HepG2 (cell line): ENCODE data around the gene HECTD1. TPM values are rescaled to one million over a fixed set of nuclear protein-coding genes. Genes with fewer than 3 reads are reported as not detected.

ENCODE experiments used
- FOXC1 ChIP-seq: sonication (generic); formaldehyde crosslinking; IDR thresholded peaks from 2 replicates; pipeline ENCODE4 v1.8.0; 2022; ENCODE audit warnings: mild to moderate bottlenecking, missing genetic modification reagents, borderline replicate concordance
- FOXP1 ChIP-seq, 2 experiments: fragments of 450-650 bp in 1 of 2; IDR thresholded peaks; 2 replicates each; pipeline ENCODE4 v1.6.1; 2017 to 2018; ENCODE audit warnings: antibody characterized with exemption in 1 of 2
- HDAC2 ChIP-seq: sonication (generic); formaldehyde crosslinking; IDR thresholded peaks from 2 replicates; pipeline ENCODE4 v1.4.0; 2020; ENCODE audit warnings: missing genetic modification reagents
- MBD4 ChIP-seq: IDR thresholded peaks from 2 replicates; pipeline ENCODE4 v1.6.1; 2012; ENCODE audit warnings: low read length, inconsistent platforms, borderline replicate concordance
- MTF2 ChIP-seq: sonication (generic); formaldehyde crosslinking; IDR thresholded peaks from 2 replicates; pipeline ENCODE4 v1.5.0; 2020; ENCODE audit warnings: missing genetic modification reagents, borderline replicate concordance
- NFKBIZ ChIP-seq: IDR thresholded peaks from 2 replicates; pipeline ENCODE4 v1.6.1; 2018; ENCODE audit warnings: missing genetic modification reagents, missing compliant biosample characterization
- RELA ChIP-seq: sonication (generic); formaldehyde crosslinking; IDR thresholded peaks from 2 replicates; pipeline ENCODE4 v1.4.0; 2020; ENCODE audit warnings: missing genetic modification reagents
- ZNF205 ChIP-seq: IDR thresholded peaks from 2 replicates; pipeline ENCODE4 v1.6.1; 2018; ENCODE audit warnings: missing biosample characterization, missing genetic modification reagents
- polyA plus RNA-seq, 8 experiments: library from polyadenylated mRNA; depleted of rRNA in 3 of 8; stranded (reverse) in 7 of 8; unstranded in 1 of 8; fragments of >200 nt; fragmentation: Illumina TruSeq in 4 of 8; extraction: Trizol in 4 of 8; gene quantifications; 2 replicates each; pipeline versions ENCODE4 v1.2.1 to v1.2.3, GENCODE V29; 2011 to 2016; ENCODE audit warnings: low read depth in 4 of 8, missing spikeins in 1 of 8, mixed read lengths in 1 of 8; ENCODE audit not compliant: insufficient read depth in 1 of 8
- total RNA-seq, 5 experiments: library from RNA; depleted of rRNA; stranded (reverse); fragments of >200 nt; fragmentation: Illumina TruSeq; extraction: Trizol; gene quantifications; 2 replicates each; pipeline ENCODE4 v1.2.3, GENCODE V29; 2016; ENCODE audit warnings: low read depth in 1 of 5
- TF ChIP-seq, protein P1 (sequence below): sonication (generic); formaldehyde crosslinking; IDR thresholded peaks from 2 replicates; pipeline ENCODE4 v1.9.0; 2021; ENCODE audit warnings: mild to moderate bottlenecking, missing genetic modification reagents
- TF ChIP-seq, protein P2 (sequence below): sonication (generic); formaldehyde crosslinking; IDR thresholded peaks from 2 replicates; pipeline ENCODE4 v1.5.1; 2020; ENCODE audit warnings: missing genetic modification reagents, mild to moderate bottlenecking, borderline replicate concordance
- TF ChIP-seq, protein P3 (sequence below), 2 experiments: IDR thresholded peaks; 2 replicates each; pipeline ENCODE4 v1.6.1; 2011 to 2012; ENCODE audit warnings: low read length in 2 of 2, borderline replicate concordance in 1 of 2, low read depth in 1 of 2, mild to moderate bottlenecking in 1 of 2, moderate library complexity in 1 of 2
- TF ChIP-seq, protein P4 (sequence below): sonication (generic); formaldehyde crosslinking; conservative IDR thresholded peaks from 2 replicates; pipeline ENCODE4 v1.4.0; 2020; ENCODE audit warnings: missing genetic modification reagents

Gene HECTD1
- total and polyA plus RNA-seq, 2 of the 13 experiments (the other 11 are each of a cell fraction or from before 2014, with no cell fraction given), result 312 to 560 TPM

DNA sequence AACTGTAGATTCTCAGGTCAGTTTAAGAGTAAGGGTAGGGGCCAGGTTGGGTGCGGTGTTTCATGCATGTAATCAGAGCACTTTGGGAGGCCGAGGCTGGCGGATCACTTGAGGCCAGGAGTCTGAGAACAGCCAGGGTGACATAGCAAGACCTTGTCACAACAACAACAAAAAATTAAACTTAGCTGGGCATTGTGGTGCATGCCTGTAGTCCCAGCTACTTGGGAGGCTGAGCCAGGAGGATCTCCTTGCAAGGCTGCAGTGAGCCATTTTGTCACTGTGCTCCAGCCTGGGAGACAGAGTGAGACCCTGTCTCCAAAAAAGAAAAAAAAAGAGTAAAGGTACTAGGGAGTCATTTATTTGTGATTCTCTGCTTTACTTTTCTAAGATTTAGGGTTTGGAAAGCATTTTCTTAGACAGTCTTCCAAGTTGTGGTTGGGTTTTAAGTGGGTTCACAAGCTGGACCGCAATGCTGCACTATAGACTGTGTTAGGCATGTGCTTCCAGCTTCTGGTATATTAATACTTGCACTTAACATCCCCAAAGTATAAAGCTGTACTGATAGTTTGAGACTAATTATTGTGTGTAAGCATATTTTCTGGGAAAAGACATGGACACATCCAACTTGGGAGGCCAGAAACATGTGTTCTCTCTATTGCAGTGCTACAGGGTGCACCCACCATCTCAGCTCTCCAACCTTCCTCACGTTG, 49.1 kb upstream of the HECTD1 start (continued):
- TF ChIP-seq FOXP1 (IDR thresholded peaks at IDR 0.05), result no peak
- peak; percentile 2; the same call in 1 of the 2 replicates for TF ChIP-seq FOXP1 (CRISPR knock-in tag; IDR thresholded peaks at IDR 0.05)
- 0 out of 2 replicates have a peak, but pooled peaks have one; percentile 71 for TF ChIP-seq MTF2 (CRISPR knock-in tag)
- TF ChIP-seq RELA, result 0 out of 2 replicates have a peak, but pooled peaks have one; percentile 33
- TF ChIP-seq, protein P1, sequence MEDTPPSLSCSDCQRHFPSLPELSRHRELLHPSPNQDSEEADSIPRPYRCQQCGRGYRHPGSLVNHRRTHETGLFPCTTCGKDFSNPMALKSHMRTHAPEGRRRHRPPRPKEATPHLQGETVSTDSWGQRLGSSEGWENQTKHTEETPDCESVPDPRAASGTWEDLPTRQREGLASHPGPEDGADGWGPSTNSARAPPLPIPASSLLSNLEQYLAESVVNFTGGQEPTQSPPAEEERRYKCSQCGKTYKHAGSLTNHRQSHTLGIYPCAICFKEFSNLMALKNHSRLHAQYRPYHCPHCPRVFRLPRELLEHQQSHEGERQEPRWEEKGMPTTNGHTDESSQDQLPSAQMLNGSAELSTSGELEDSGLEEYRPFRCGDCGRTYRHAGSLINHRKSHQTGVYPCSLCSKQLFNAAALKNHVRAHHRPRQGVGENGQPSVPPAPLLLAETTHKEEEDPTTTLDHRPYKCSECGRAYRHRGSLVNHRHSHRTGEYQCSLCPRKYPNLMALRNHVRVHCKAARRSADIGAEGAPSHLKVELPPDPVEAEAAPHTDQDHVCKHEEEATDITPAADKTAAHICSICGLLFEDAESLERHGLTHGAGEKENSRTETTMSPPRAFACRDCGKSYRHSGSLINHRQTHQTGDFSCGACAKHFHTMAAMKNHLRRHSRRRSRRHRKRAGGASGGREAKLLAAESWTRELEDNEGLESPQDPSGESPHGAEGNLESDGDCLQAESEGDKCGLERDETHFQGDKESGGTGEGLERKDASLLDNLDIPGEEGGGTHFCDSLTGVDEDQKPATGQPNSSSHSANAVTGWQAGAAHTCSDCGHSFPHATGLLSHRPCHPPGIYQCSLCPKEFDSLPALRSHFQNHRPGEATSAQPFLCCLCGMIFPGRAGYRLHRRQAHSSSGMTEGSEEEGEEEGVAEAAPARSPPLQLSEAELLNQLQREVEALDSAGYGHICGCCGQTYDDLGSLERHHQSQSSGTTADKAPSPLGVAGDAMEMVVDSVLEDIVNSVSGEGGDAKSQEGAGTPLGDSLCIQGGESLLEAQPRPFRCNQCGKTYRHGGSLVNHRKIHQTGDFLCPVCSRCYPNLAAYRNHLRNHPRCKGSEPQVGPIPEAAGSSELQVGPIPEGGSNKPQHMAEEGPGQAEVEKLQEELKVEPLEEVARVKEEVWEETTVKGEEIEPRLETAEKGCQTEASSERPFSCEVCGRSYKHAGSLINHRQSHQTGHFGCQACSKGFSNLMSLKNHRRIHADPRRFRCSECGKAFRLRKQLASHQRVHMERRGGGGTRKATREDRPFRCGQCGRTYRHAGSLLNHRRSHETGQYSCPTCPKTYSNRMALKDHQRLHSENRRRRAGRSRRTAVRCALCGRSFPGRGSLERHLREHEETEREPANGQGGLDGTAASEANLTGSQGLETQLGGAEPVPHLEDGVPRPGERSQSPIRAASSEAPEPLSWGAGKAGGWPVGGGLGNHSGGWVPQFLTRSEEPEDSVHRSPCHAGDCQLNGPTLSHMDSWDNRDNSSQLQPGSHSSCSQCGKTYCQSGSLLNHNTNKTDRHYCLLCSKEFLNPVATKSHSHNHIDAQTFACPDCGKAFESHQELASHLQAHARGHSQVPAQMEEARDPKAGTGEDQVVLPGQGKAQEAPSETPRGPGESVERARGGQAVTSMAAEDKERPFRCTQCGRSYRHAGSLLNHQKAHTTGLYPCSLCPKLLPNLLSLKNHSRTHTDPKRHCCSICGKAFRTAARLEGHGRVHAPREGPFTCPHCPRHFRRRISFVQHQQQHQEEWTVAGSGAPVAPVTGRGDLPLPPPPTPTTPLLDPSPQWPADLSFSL (CRISPR knock-in tag), result 0 out of 2 replicates have a peak, but pooled peaks have one; percentile 29
- TF ChIP-seq, protein P2, sequence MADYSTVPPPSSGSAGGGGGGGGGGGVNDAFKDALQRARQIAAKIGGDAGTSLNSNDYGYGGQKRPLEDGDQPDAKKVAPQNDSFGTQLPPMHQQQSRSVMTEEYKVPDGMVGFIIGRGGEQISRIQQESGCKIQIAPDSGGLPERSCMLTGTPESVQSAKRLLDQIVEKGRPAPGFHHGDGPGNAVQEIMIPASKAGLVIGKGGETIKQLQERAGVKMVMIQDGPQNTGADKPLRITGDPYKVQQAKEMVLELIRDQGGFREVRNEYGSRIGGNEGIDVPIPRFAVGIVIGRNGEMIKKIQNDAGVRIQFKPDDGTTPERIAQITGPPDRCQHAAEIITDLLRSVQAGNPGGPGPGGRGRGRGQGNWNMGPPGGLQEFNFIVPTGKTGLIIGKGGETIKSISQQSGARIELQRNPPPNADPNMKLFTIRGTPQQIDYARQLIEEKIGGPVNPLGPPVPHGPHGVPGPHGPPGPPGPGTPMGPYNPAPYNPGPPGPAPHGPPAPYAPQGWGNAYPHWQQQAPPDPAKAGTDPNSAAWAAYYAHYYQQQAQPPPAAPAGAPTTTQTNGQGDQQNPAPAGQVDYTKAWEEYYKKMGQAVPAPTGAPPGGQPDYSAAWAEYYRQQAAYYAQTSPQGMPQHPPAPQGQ (CRISPR knock-in tag), result peak; percentile 84; the same call in 1 of the 2 replicates
- 0 out of 2 replicates have a peak, but pooled peaks have one; percentile 20 for TF ChIP-seq NFKBIZ (CRISPR knock-in tag)
- TF ChIP-seq ZNF205 (CRISPR knock-in tag), result peak; percentile 34; the same call in 1 of the 2 replicates
- peak; percentile 15; the same call in 1 of the 2 replicates for TF ChIP-seq HDAC2 (CRISPR knock-in tag)
- peak; percentile 73 for TF ChIP-seq FOXC1 (CRISPR knock-in tag)
- TF ChIP-seq, protein P3, sequence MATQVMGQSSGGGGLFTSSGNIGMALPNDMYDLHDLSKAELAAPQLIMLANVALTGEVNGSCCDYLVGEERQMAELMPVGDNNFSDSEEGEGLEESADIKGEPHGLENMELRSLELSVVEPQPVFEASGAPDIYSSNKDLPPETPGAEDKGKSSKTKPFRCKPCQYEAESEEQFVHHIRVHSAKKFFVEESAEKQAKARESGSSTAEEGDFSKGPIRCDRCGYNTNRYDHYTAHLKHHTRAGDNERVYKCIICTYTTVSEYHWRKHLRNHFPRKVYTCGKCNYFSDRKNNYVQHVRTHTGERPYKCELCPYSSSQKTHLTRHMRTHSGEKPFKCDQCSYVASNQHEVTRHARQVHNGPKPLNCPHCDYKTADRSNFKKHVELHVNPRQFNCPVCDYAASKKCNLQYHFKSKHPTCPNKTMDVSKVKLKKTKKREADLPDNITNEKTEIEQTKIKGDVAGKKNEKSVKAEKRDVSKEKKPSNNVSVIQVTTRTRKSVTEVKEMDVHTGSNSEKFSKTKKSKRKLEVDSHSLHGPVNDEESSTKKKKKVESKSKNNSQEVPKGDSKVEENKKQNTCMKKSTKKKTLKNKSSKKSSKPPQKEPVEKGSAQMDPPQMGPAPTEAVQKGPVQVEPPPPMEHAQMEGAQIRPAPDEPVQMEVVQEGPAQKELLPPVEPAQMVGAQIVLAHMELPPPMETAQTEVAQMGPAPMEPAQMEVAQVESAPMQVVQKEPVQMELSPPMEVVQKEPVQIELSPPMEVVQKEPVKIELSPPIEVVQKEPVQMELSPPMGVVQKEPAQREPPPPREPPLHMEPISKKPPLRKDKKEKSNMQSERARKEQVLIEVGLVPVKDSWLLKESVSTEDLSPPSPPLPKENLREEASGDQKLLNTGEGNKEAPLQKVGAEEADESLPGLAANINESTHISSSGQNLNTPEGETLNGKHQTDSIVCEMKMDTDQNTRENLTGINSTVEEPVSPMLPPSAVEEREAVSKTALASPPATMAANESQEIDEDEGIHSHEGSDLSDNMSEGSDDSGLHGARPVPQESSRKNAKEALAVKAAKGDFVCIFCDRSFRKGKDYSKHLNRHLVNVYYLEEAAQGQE (IDR thresholded peaks at IDR 0.05; ENCODE audit: borderline replicate concordance in 1 of 2, low read depth in 1 of 2, low read length in 2 of 2), result no peak
- TF ChIP-seq MBD4, result no peak
- TF ChIP-seq, protein P4, sequence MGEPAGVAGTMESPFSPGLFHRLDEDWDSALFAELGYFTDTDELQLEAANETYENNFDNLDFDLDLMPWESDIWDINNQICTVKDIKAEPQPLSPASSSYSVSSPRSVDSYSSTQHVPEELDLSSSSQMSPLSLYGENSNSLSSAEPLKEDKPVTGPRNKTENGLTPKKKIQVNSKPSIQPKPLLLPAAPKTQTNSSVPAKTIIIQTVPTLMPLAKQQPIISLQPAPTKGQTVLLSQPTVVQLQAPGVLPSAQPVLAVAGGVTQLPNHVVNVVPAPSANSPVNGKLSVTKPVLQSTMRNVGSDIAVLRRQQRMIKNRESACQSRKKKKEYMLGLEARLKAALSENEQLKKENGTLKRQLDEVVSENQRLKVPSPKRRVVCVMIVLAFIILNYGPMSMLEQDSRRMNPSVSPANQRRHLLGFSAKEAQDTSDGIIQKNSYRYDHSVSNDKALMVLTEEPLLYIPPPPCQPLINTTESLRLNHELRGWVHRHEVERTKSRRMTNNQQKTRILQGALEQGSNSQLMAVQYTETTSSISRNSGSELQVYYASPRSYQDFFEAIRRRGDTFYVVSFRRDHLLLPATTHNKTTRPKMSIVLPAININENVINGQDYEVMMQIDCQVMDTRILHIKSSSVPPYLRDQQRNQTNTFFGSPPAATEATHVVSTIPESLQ, result 0 out of 2 replicates have a peak, but pooled peaks have one; percentile 25
